Nephron (organoid): ENCODE measurements around the gene ZSCAN25.

Experiments used
- H3K27ac Mint-ChIP-seq, 3 experiments: 2 replicates each; pipeline ENCODE4 v1.8.0; 2020; ENCODE audit warnings: mixed read lengths in 3 of 3, mild to moderate bottlenecking in 2 of 3, moderate library complexity in 1 of 3
- H3K27me3 Mint-ChIP-seq: 2 replicates; pipeline ENCODE4 v1.8.0; 2021; ENCODE audit warnings: low read depth, mild to moderate bottlenecking, moderate library complexity, mixed read lengths
- H3K36me3 Mint-ChIP-seq: 2 replicates; pipeline ENCODE4 v1.8.0; 2020; ENCODE audit warnings: low read depth, mixed read lengths
- H3K4me1 Mint-ChIP-seq: 2 replicates; pipeline ENCODE4 v1.8.0; 2020; ENCODE audit warnings: mixed read lengths
- H3K4me3 Mint-ChIP-seq, 3 experiments: 2 replicates each; pipeline ENCODE4 v1.8.0; 2020; ENCODE audit warnings: mild to moderate bottlenecking in 3 of 3, mixed read lengths in 3 of 3, moderate library complexity in 2 of 3
- H3K9me3 Mint-ChIP-seq: 2 replicates; pipeline ENCODE4 v1.8.0; 2020; ENCODE audit warnings: mixed read lengths
- CTCF ChIP-seq, 3 experiments: fragments of 200-600 bp; sonication (generic); IDR thresholded peaks; one replicate each; pipeline ENCODE4 v1.5.0; 2021; ENCODE audit warnings: antibody characterized with exemption in 3 of 3; ENCODE audit not compliant: unreplicated experiment in 3 of 3

Gene ZSCAN25

GRCh38 chr7:99642027-99642426 lies 25.3 kb downstream of the ZSCAN25 start:
- Mint-ChIP-seq H3K36me3 (peaks cover 38% of the 10 kb centered on the region), H3K27ac (no peak overlapping the region), H3K9me3 (peaks cover 10% of the 10 kb centered on the region), H3K4me3 (no peak overlapping the region), H3K4me1 (no peaks in the 10 kb centered on the region), H3K27me3 (no peaks in the 10 kb centered on the region)
- no peak for TF ChIP-seq CTCF (IDR thresholded peaks at IDR 0.05; ENCODE audit: unreplicated experiment in 3 of 3)

- peaks cover 10% of the 10 kb centered on the region for H3K9me3 Mint-ChIP-seq
These were observed 26.7 kb downstream of the ZSCAN25 start for GRCh38 chr7:99643464-99643863.

GRCh38 chr7:99644431-99644830 lies 27.7 kb downstream of the ZSCAN25 start:
- no peaks in the 10 kb centered on the region for H3K4me1 Mint-ChIP-seq
- TF ChIP-seq CTCF (IDR thresholded peaks at IDR 0.05; ENCODE audit: unreplicated experiment in 3 of 3) = no peak
- no peaks in the 10 kb centered on the region for H3K27me3 Mint-ChIP-seq
- no peak overlapping the region for H3K27ac Mint-ChIP-seq
- peaks cover 10% of the 10 kb centered on the region for H3K9me3 Mint-ChIP-seq
- peaks cover 39% of the 10 kb centered on the region for H3K36me3 Mint-ChIP-seq
- no peak overlapping the region for H3K4me3 Mint-ChIP-seq

More at GRCh38 chr7:99643464-99643863, 26.7 kb downstream of the ZSCAN25 start:
- Mint-ChIP-seq H3K27me3 (no peaks in the 10 kb centered on the region), H3K36me3 (peaks cover 39% of the 10 kb centered on the region), H3K27ac (no peak overlapping the region), H3K4me3 (no peak overlapping the region), H3K4me1 (no peaks in the 10 kb centered on the region)
- no peak for TF ChIP-seq CTCF (IDR thresholded peaks at IDR 0.05; ENCODE audit: unreplicated experiment in 3 of 3)

- peaks cover 10% of the 10 kb centered on the region for H3K9me3 Mint-ChIP-seq
- no peak for TF ChIP-seq CTCF (IDR thresholded peaks at IDR 0.05; ENCODE audit: unreplicated experiment in 3 of 3)
- no peak overlapping the region for H3K4me3 Mint-ChIP-seq
- peaks cover 39% of the 10 kb centered on the region for H3K36me3 Mint-ChIP-seq
- H3K27ac Mint-ChIP-seq = no peak overlapping the region
- H3K4me1 Mint-ChIP-seq = no peaks in the 10 kb centered on the region
- no peaks in the 10 kb centered on the region for H3K27me3 Mint-ChIP-seq
These were observed 28.8 kb downstream of the ZSCAN25 start for GRCh38 chr7:99645590-99645989.

GRCh38 chr7:99648843-99649242 lies 32.1 kb downstream of the ZSCAN25 start:
- Mint-ChIP-seq H3K4me1 (no peaks in the 10 kb centered on the region), H3K4me3 (no peak overlapping the region), H3K27ac (no peak overlapping the region), H3K27me3 (no peaks in the 10 kb centered on the region), H3K9me3 (peaks cover 14% of the 10 kb centered on the region), H3K36me3 (peaks cover 35% of the 10 kb centered on the region)
- no peak for TF ChIP-seq CTCF (IDR thresholded peaks at IDR 0.05; ENCODE audit: unreplicated experiment in 3 of 3)

- peaks cover 10% of the 10 kb centered on the region for H3K9me3 Mint-ChIP-seq
- H3K4me1 Mint-ChIP-seq = no peaks in the 10 kb centered on the region
- no peak for TF ChIP-seq CTCF (IDR thresholded peaks at IDR 0.05; ENCODE audit: unreplicated experiment in 3 of 3)
- peaks cover 17% of the 10 kb centered on the region for H3K36me3 Mint-ChIP-seq
- H3K27ac Mint-ChIP-seq = no peak overlapping the region
- H3K27me3 Mint-ChIP-seq = no peaks in the 10 kb centered on the region
- no peak overlapping the region for H3K4me3 Mint-ChIP-seq
These were observed 34.5 kb downstream of the ZSCAN25 start for GRCh38 chr7:99651290-99651689.
